CD4-positive, alpha-beta memory T cell (primary cell): Measurements from ENCODE around the gene SPOUT1. TPM values are rescaled to one million over a fixed set of nuclear protein-coding genes. Genes with fewer than 3 reads are reported as not detected.
"Not testable (repeated sequence)": the region's sequence is repeated elsewhere in the genome, so short reads cannot be mapped to it uniquely, and the experiment has no call there.

Experiments used
- CTCF ChIA-PET: fragments of 350-600 bp; sonication (Branson Sonifier 250); formaldehyde crosslinking; loops from one replicate; lab custom pipeline; 2021; ENCODE audit warnings: inconsistent platforms; ENCODE audit not compliant: partially characterized antibody; lab: Charles Lee
- POLR2A ChIA-PET: fragments of 350-600 bp; sonication (Branson Sonifier 250); formaldehyde crosslinking; loops from one replicate; lab custom pipeline; 2021; ENCODE audit not compliant: partially characterized antibody; lab: Charles Lee
- DNase-seq, 5 donors: peaks; one replicate each; pipeline versions ENCODE4 v3.0.0 to v3.0.0-alpha.2; 2020 to 2022; ENCODE audit warnings: mixed read lengths in 1 of 5
- H3K27ac ChIP-seq: one replicate; pipeline ENCODE4 v1.7.0; 2013; ENCODE audit warnings: low read depth, low read length
- H3K27me3 ChIP-seq: 2 replicates; pipeline ENCODE4 v1.7.0; 2013; ENCODE audit warnings: mild to moderate bottlenecking, low read length, moderate library complexity; ENCODE audit not compliant: insufficient read depth
- H3K36me3 ChIP-seq: 2 replicates; pipeline ENCODE4 v1.7.0; 2013; ENCODE audit warnings: mild to moderate bottlenecking, low read length, moderate library complexity; ENCODE audit not compliant: insufficient read depth
- H3K4me1 ChIP-seq: 2 replicates; pipeline ENCODE4 v1.7.0; 2013; ENCODE audit warnings: mild to moderate bottlenecking, low read length, moderate library complexity; ENCODE audit not compliant: insufficient read depth
- H3K4me3 ChIP-seq, 2 donors: one replicate each; pipeline ENCODE4 v1.7.0; 2013; ENCODE audit warnings: low read length in 2 of 2, mild to moderate bottlenecking in 1 of 2
- H3K9me3 ChIP-seq, 2 donors: one replicate each; pipeline ENCODE4 v1.7.0; 2013; ENCODE audit warnings: low read length in 2 of 2, control low read depth in 1 of 2; ENCODE audit not compliant: control insufficient read depth in 1 of 2
- H3K27ac Mint-ChIP-seq, 7 donors: one replicate each; pipeline ENCODE4 v1.8.0; 2020 to 2021; ENCODE audit warnings: mixed read lengths in 7 of 7, mild to moderate bottlenecking in 6 of 7, inconsistent platforms in 3 of 7, moderate library complexity in 3 of 7
- H3K27me3 Mint-ChIP-seq, 2 donors: one replicate each; pipeline ENCODE4 v1.8.0; 2020 to 2021; ENCODE audit warnings: mixed read lengths in 2 of 2
- H3K36me3 Mint-ChIP-seq, 2 donors: one replicate each; pipeline ENCODE4 v1.8.0; 2020 to 2021; ENCODE audit warnings: mixed read lengths in 2 of 2, inconsistent platforms in 1 of 2, mild to moderate bottlenecking in 1 of 2
- H3K4me1 Mint-ChIP-seq, 4 donors: one replicate each; pipeline ENCODE4 v1.8.0; 2020 to 2021; ENCODE audit warnings: mixed read lengths in 4 of 4, mild to moderate bottlenecking in 1 of 4
- H3K4me3 Mint-ChIP-seq, 8 donors: one replicate each; pipeline ENCODE4 v1.8.0; 2020 to 2021; ENCODE audit warnings: mixed read lengths in 8 of 8, mild to moderate bottlenecking in 7 of 8, moderate library complexity in 6 of 8, inconsistent platforms in 3 of 8
- H3K9me3 Mint-ChIP-seq, 8 donors: one replicate each; pipeline ENCODE4 v1.8.0; 2020 to 2021; ENCODE audit warnings: mixed read lengths in 8 of 8, mild to moderate bottlenecking in 5 of 8, inconsistent platforms in 3 of 8, moderate library complexity in 1 of 8
- intact Hi-C: fragments of 100-400 bp; cut with micrococcal nuclease; formaldehyde crosslinking; loops from one replicate; pipeline ENCODE4 v1.15.1; 2023
- polyA plus RNA-seq, 2 donors: library from polyadenylated mRNA; unstranded; fragments of 300-500 nt; fragmentation: Illumina TruSeq; gene quantifications; one replicate each; pipeline ENCODE4 v1.2.3, GENCODE V29; 2021
- total RNA-seq, 2 experiments: library from RNA; stranded (reverse); gene quantifications; one replicate each; pipeline ENCODE4 v1.2.3, GENCODE V29; 2021

SPOUT1 gene
- total and polyA plus RNA-seq, 4 experiments from 2014 or later = 74.4 to 91.1 (median 82.6) TPM

GRCh38 chr9:128786681-128787601 lies 42.7 kb downstream of the SPOUT1 start, which contains the start of gene TBC1D13:
Gene TBC1D13, plus strand, starts transcription at chr9:128787253. Its CDS starts 101 bp downstream, at chr9:128787354.
- Histone ChIP-seq H3K27me3 (no peaks in the 10 kb centered on the region), H3K36me3 (peaks cover 14% of the 10 kb centered on the region), H3K9me3 (no peaks in the 10 kb centered on the region), H3K27ac (peak within 1 kb of the TSS; percentile 72), H3K4me3 (peak within 1 kb of the TSS; percentile 76 to 80), H3K4me1 (peaks cover 19% of the 10 kb centered on the region)
- CTCF ChIA-PET = no interaction called here
- H3K4me3 Mint-ChIP-seq = peak within 1 kb of the TSS; percentile 87 to 96 (median 90)
- peak; percentile 90 to 92 (median 90) for DNase-seq
- intact Hi-C loops = loop anchor here (1.0 to 5.0 kb wide), 8 partner anchors 16 to 160 kb away; partner anchors contain the start of genes DOLK, DYNC2I2, LRRC8A and NUP188
- H3K36me3 Mint-ChIP-seq = peaks cover 0 to 30% of the 10 kb centered on the region in 2 donors
- H3K9me3 Mint-ChIP-seq = peaks cover 0 to 4% (median 0%) of the 10 kb centered on the region in 8 donors
- POLR2A ChIA-PET = interaction anchor here (0.7 to 6.8 kb wide), 6 partner anchors 15 to 97 kb away, joined by 3 to 63 read pairs (median 4); partner anchors contain the start of genes SPOUT1, ZDHHC12 and ZER1
- no peaks in the 10 kb centered on the region for H3K27me3 Mint-ChIP-seq
- H3K4me1 Mint-ChIP-seq = peaks cover 11 to 30% (median 16%) of the 10 kb centered on the region in 4 donors
- peak within 1 kb of the TSS; percentile 90 to 96 (median 96) for H3K27ac Mint-ChIP-seq

- H3K27me3 ChIP-seq = no peaks in the 10 kb centered on the region
- intact Hi-C loops = loop anchor here (5.0 kb wide), 1 partner anchor 42 kb away; the partner anchor contains the start of gene SPOUT1
- H3K36me3 ChIP-seq = no peaks in the 10 kb centered on the region
- Mint-ChIP-seq H3K4me1 (peaks cover 11 to 28% (median 16%) of the 10 kb centered on the region in 4 donors), H3K4me3 (peak overlapping the region in 6 of 8 donors; percentile 32 to 63 (median 42)), H3K9me3 (peaks cover 0 to 4% (median 0%) of the 10 kb centered on the region in 8 donors), H3K36me3 (peaks cover 0 to 18% of the 10 kb centered on the region in 2 donors), H3K27ac (peak overlapping the region in 6 of 7 donors; percentile 14 to 82 (median 63)), H3K27me3 (no peaks in the 10 kb centered on the region)
- no peak overlapping the region for H3K4me3 ChIP-seq
- H3K27ac ChIP-seq = no peak overlapping the region
- ChIA-PET CTCF (interaction anchor here (1.4 kb wide), 1 partner anchor 33 kb away, joined by 4 read pairs; the partner anchor contains the start of gene ENDOG), POLR2A (interaction anchor here (0.6 to 6.8 kb wide), 6 partner anchors 10 to 1214 kb away, joined by 3 to 63 read pairs (median 4); partner anchors contain the start of genes ENDOG, ZDHHC12 and ZER1)
- no peak for DNase-seq
- H3K4me1 ChIP-seq = peaks cover 19% of the 10 kb centered on the region
- no peaks in the 10 kb centered on the region for H3K9me3 ChIP-seq
Observed at GRCh38 chr9:128785427-128785826, 44.2 kb downstream of the SPOUT1 start.

- peaks cover 0 to 5% of the 10 kb centered on the region in 2 donors for H3K36me3 Mint-ChIP-seq
- no peak overlapping the region for H3K27ac ChIP-seq
- H3K4me3 Mint-ChIP-seq = no peak overlapping the region
- H3K36me3 ChIP-seq = no peaks in the 10 kb centered on the region
- H3K4me3 ChIP-seq = no peak overlapping the region
- POLR2A ChIA-PET = interaction anchor here (0.9 to 1.8 kb wide), 3 partner anchors 10 to 36 kb away, joined by 3 to 6 read pairs (median 5); partner anchors contain the start of genes ENDOG and ZER1
- CTCF ChIA-PET = interaction anchor here (1.0 to 1.1 kb wide), 2 partner anchors 12 to 58 kb away, joined by 3 to 4 read pairs; no protein-coding TSS in a partner anchor
- no peak overlapping the region for H3K27ac Mint-ChIP-seq
- DNase-seq = no peak
- H3K27me3 ChIP-seq = no peaks in the 10 kb centered on the region
- H3K9me3 Mint-ChIP-seq = peaks cover 0 to 4% (median 0%) of the 10 kb centered on the region in 8 donors
- H3K4me1 ChIP-seq = peaks cover 8% of the 10 kb centered on the region
- H3K9me3 ChIP-seq = no peaks in the 10 kb centered on the region
- intact Hi-C loops = no loop called here
- no peaks in the 10 kb centered on the region for H3K27me3 Mint-ChIP-seq
- peaks cover under 1 to 11% (median 7%) of the 10 kb centered on the region in 4 donors for H3K4me1 Mint-ChIP-seq
Observed at GRCh38 chr9:128782669-128783068, 46.9 kb downstream of the SPOUT1 start.

- Mint-ChIP-seq H3K27ac (peak overlapping the region in 2 of 7 donors; percentile 36 to 62), H3K4me1 (peaks cover 0 to 2% (median 0%) of the 10 kb centered on the region in 4 donors), H3K4me3 (no peak overlapping the region), H3K27me3 (no peaks in the 10 kb centered on the region), H3K36me3 (no peaks in the 10 kb centered on the region), H3K9me3 (peaks cover 0 to 3% (median 0%) of the 10 kb centered on the region in 8 donors)
- Histone ChIP-seq H3K27me3 (no peaks in the 10 kb centered on the region), H3K27ac (no peak overlapping the region), H3K4me1 (peaks cover 3% of the 10 kb centered on the region), H3K36me3 (no peaks in the 10 kb centered on the region), H3K9me3 (no peaks in the 10 kb centered on the region), H3K4me3 (no peak overlapping the region)
- ChIA-PET CTCF (interaction anchor here (1.0 to 1.1 kb wide), 2 partner anchors 10 to 57 kb away, joined by 3 to 4 read pairs; no protein-coding TSS in a partner anchor), POLR2A (interaction anchor here (1.2 to 1.8 kb wide), 2 partner anchors 9 to 10 kb away, joined by 5 to 6 read pairs; partner anchors contain the start of gene ZER1)
- intact Hi-C loops = no loop called here
- no peak for DNase-seq
Observed at GRCh38 chr9:128781187-128782070, 48.2 kb downstream of the SPOUT1 start.

GRCh38 chr9:128780093-128780492 lies 49.5 kb downstream of the SPOUT1 start:
- H3K27me3 Mint-ChIP-seq, H3K4me3 ChIP-seq, H3K4me1 ChIP-seq, H3K27ac Mint-ChIP-seq, H3K36me3 Mint-ChIP-seq, H3K4me1 Mint-ChIP-seq, intact Hi-C loops, DNase-seq, H3K9me3 Mint-ChIP-seq, H3K27me3 ChIP-seq, H3K27ac ChIP-seq, POLR2A ChIA-PET, H3K36me3 ChIP-seq, CTCF ChIA-PET, H3K4me3 Mint-ChIP-seq, H3K9me3 ChIP-seq: not testable (repeated sequence)

- intact Hi-C loops = loop anchor here (5.0 to 10.0 kb wide), 2 partner anchors 318 to 400 kb away; partner anchors contain the start of genes ODF2 and URM1
- POLR2A ChIA-PET = interaction anchor here (0.8 to 1.6 kb wide), 2 partner anchors 11 to 222 kb away, joined by 3 to 4 read pairs; no protein-coding TSS in a partner anchor
- Mint-ChIP-seq H3K9me3 (peaks cover 0 to 2% (median 0%) of the 10 kb centered on the region in 8 donors), H3K36me3 (peaks cover 0 to 11% of the 10 kb centered on the region in 2 donors), H3K4me1 (peaks cover 10 to 16% (median 13%) of the 10 kb centered on the region in 4 donors), H3K27ac (peak overlapping the region in 1 of 7 donors; percentile 48), H3K27me3 (no peaks in the 10 kb centered on the region), H3K4me3 (no peak overlapping the region)
- Histone ChIP-seq H3K4me1 (peaks cover 18% of the 10 kb centered on the region), H3K27me3 (no peaks in the 10 kb centered on the region), H3K4me3 (no peak overlapping the region), H3K36me3 (no peaks in the 10 kb centered on the region), H3K27ac (no peak overlapping the region), H3K9me3 (peaks cover 0 to 3% of the 10 kb centered on the region in 2 donors)
- CTCF ChIA-PET = no interaction called here
- DNase-seq = no peak
Observed at GRCh38 chr9:128774804-128775203, 54.8 kb downstream of the SPOUT1 start.
